ENCODE measurements around the gene PLCL2. TPM values are rescaled to one million over a fixed set of nuclear protein-coding genes. Genes with fewer than 3 reads are reported as not detected.
"Not testable (repeated sequence)": the region's sequence is repeated elsewhere in the genome, so short reads cannot be mapped to it uniquely, and the experiment has no call there.

The PLCL2 gene
- total RNA-seq, 1 experiment from 2014 or later: 3.0 TPM

DNA sequence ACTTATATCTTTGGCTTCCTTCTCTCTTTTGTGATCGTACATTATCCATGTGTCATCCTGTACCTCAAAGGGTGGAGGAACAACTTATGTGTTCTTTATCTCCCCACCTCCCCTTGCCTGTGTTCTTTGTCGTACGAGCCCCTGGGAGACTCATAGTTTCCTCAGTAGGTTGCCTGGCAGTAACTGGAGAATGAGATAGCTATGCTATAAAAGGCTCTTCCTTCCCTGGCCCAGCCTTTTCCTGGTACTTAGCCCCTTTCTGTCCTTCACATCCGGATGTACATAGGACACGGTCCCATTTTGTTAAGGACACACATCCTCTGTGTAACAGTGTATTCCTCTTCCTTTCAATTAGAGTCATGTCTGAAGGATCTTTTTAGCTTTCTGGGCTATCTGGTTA, 32.1 kb downstream of the PLCL2 start:
- DNase-seq (ENCODE audit: low spot score): no peak

DNA sequence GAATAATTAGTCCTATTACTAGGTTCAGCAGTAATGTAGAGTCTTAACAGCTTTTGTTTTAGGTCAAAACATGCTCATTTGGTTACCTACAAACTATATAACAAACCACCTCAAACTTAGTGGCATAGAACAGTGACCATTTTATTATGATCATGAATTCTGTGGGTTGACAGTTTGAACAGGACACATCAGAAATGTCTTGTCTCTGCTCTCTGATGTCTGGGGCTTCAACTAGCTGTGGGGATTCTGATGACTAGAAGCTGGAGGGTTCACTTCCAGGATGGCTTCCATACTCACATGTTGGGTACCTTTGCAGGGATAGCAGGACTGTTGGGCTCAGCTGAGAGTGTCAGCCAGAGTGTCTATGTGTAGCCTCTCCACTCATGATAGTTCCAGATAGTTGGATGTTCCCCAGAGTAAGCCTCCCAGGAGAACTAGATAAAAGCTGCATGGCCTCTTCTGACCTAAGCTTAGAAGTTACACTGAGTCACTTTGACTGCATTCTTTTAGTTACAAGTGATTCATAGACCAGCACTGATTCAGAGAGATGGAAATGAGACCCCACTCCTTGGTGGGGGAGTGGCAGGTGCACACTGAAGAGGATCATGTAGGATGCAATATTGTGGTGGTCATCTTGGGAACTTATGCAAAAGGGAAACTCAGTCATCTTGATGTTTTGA, 32.6 kb downstream of the PLCL2 start:
- no peak for DNase-seq (ENCODE audit: low spot score)

GRCh38 chr3:16917980-16918682, 33.4 kb downstream of the PLCL2 start:
- DNase-seq (ENCODE audit: low spot score): no peak

- no peak for DNase-seq (ENCODE audit: low spot score)
Measured at GRCh38 chr3:16918683-16919025, 33.9 kb downstream of the PLCL2 start.

DNA sequence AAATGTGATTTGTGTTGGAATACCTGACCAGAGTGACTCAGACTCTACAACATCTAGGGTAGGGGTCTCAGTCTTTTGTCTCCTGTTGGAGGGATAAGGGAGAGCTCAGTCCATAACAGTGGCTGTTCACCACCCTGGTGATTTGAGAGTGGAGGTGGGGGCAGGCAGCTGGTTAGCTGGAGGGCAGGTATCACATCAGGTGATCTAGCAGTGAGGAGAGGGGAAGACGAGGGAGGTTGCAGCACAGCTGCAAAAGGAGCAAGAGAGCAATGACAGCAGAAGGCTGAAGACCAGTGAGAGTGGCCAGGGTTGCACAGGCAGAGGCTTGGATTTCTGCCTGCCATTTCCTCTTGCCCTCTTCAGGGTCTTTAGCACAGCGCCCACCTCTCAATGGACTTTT, 38.4 kb downstream of the PLCL2 start:
- no peak for DNase-seq (ENCODE audit: low spot score)

DNA sequence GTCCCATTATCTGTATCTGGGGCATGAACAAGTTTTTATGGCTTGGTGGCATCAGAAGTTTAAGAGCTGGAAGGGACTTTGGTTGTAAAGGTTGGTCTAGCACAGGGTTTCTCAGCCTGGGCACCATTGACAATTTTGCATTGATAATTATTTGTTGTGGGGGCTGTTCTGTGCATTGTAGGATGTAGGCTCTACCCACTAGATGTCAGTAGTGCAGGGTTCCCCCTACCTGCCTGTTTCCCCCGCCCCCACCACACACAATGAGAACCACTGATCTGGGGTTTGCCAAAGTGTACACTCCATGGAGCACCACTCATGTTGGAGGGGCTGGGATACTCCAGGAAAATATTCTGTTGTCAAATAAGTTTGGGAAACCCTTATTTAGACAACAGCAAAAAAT, 42.7 kb downstream of the PLCL2 start:
- no peak for DNase-seq (ENCODE audit: low spot score)

GRCh38 chr3:16928386-16929132, 43.8 kb downstream of the PLCL2 start:
- DNase-seq (ENCODE audit: low spot score): no peak

- no peak for DNase-seq (ENCODE audit: low spot score)
Measured at GRCh38 chr3:16929311-16929710, 44.6 kb downstream of the PLCL2 start.

DNA sequence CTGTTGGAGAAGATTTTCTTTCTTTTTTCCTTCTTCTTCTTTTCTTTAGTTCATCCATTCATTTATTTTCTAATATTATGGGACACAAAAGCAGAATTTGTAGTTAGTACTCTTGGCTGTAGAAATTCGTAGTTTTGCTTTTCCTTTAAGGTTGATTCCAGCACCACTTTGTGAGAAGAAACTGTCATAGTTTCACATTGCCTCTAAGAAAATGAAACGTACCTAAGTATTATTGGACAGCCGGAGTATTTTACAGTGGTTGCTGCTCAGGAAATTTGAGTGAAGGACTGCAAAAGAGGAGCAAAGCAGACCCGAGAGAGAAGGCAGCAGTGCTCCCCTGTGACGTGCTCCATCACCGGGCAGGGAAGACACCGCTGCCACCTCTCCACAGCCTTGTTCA, 48.1 kb downstream of the PLCL2 start:
- DNase-seq (ENCODE audit: low spot score): no peak

DNA sequence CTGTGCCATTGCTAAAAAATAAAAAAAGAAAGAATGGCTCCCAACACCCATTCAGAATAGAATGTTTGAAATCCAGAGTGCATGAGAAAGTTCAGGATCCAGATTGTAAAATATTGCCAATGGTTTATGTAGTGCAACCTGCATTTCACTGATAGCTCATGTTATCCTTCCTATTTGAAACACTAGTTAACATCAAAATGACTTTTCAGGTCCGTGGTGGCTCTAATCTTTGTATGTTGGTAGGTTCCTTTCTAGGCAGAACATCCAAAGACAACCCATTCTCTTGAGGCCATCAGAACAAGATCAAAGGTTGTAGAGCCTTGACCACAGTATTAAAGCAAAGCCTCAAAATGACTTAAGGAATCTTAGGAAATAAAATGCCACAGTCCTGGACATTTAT, 51.0 kb downstream of the PLCL2 start:
- no peak for DNase-seq (ENCODE audit: low spot score)

GRCh38 chr3:16936233-16936632, 51.5 kb downstream of the PLCL2 start:
- no peak for DNase-seq (ENCODE audit: low spot score)

GRCh38 chr3:16936676-16937230, 52.0 kb downstream of the PLCL2 start:
- DNase-seq (ENCODE audit: low spot score): no peak

GRCh38 chr3:16937326-16937845, 52.6 kb downstream of the PLCL2 start:
- DNase-seq (ENCODE audit: low spot score): no peak

DNA sequence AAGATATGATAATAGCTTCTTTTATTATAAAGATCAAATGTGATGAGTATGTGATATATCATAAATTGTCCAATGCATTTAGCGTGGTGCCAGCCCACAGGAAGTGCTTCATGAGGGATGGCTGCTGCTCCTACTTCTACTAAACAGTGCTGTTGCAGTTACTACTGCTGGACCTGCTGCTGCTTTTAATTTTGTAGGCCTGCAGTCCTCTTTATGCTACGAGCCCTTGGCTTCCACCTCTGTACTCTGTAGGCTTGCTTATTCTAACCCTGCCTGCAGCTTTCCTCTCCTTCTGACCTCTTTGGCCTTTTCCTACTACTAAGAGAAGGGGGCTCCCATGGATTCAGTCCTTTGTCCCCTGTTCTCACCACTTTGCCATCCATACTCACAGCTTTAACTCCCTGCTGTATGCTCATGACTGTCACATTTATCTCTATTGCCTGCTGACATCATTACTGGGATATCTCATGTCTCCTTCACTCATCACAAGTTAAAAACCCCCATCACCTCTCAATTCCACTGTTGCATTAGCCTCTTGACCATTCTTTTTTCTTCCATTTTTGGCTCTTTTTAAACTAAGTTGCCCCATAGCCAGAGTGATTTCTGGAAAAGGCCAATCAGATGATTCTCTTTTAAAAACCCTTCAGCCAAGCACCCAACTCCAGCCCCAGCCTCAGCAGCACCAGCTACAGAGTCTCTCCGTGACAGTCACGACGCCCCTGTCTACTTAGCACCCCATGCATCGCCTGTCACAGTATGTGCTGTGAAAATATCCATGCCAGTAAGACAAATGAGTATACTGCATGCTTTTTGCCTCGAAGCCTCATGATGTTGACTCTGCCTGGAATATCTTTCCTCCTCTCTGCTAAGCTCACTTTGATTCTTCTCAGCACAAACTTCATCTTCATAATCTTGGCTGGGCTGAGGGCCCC, 56.3 kb downstream of the PLCL2 start:
- DNase-seq (ENCODE audit: low spot score): no peak

GRCh38 chr3:16942955-16943354, 58.2 kb downstream of the PLCL2 start:
- no peak for DNase-seq (ENCODE audit: low spot score)

DNA sequence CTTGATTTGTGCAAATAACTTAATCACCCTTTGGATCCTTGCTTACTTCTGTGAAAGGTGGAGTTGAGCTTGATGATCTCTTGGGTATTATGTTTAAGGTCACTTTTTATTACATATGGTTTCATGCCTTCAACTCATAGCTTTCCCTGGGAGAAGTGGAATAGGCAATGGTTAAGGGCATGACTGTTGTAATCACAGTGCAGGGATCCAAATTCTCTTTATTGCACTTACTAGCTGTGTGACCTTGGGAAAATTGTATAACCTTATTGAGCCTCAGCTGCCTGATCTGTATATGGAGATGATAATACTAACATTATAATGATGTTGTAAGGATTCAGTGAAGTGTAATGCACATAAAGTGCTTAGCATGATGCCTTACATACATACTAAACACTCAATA, 59.1 kb downstream of the PLCL2 start:
- DNase-seq (ENCODE audit: low spot score): no peak

DNA sequence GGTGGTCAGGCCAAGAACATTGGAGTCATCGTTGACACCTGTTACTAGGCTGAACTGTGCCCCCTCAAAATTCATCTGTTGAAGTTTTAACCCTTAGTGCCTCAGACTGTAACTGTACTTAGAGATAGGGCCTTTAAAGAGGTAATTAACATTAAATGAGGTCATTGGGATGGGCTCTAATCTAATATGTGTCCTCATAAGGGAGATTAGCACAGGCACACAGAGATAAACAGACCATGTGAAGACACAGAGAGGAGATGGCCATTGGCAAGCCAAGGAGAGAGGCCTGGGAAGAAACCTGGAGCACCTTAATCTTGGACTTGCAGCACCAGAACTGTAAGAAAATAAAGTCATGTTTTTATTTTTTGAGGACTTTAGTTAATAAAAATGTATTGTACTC, 59.6 kb downstream of the PLCL2 start:
- DNase-seq (ENCODE audit: low spot score): no peak

- no peak for DNase-seq (ENCODE audit: low spot score)
Measured at GRCh38 chr3:16945330-16945729, 60.6 kb downstream of the PLCL2 start.

GRCh38 chr3:16950282-16950681, 65.5 kb downstream of the PLCL2 start:
- DNase-seq (ENCODE audit: low spot score): no peak

GRCh38 chr3:16950845-16951244, 66.1 kb downstream of the PLCL2 start:
- no peak for DNase-seq (ENCODE audit: low spot score)

DNA sequence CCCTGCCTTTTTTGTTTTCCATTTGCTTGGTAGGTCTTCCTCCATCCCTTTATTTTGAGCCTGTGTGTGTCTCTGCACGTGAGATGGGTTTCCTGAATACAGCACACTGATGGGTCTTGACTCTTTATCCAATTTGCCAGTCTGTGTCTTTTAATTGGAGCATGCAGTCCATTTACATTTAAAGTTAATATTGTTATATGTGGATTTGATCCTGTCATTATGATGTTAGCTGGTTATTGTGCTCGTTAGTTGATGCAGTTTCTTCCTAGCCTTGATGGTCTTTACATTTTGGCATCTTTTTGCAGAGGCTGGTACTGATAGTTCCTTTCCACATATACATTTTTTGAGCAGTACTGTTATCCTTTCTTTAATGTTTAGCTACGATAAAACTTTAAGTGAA, 73.1 kb downstream of the PLCL2 start:
- DNase-seq (ENCODE audit: low spot score): not testable (repeated sequence)
